Measurements from ENCODE around the gene SKAP1.
"Not testable (repeated sequence)": the region's sequence is repeated elsewhere in the genome, so short reads cannot be mapped to it uniquely, and the experiment has no call there.

Gene SKAP1

DNA sequence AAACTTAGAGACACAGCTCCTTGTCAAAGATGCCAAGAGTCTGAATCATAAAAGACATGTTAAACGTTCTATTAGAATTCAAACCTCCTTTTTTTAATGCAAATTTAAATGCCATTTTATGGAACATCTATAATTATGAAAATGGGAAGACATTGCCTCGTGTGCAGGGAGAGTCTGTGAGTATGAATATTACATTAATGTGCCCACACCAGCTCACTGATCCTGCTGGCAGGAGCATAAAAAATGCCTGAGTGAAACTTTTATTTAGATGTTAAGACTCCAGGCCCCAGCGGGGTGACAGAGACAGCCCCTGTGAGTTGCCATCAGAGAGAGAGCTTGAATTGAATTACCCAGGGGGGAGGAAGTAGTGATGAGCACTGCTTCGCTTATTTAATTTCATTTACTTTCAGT, 237.7 kb downstream of the SKAP1 start:
- TF ChIP-seq, protein P1, sequence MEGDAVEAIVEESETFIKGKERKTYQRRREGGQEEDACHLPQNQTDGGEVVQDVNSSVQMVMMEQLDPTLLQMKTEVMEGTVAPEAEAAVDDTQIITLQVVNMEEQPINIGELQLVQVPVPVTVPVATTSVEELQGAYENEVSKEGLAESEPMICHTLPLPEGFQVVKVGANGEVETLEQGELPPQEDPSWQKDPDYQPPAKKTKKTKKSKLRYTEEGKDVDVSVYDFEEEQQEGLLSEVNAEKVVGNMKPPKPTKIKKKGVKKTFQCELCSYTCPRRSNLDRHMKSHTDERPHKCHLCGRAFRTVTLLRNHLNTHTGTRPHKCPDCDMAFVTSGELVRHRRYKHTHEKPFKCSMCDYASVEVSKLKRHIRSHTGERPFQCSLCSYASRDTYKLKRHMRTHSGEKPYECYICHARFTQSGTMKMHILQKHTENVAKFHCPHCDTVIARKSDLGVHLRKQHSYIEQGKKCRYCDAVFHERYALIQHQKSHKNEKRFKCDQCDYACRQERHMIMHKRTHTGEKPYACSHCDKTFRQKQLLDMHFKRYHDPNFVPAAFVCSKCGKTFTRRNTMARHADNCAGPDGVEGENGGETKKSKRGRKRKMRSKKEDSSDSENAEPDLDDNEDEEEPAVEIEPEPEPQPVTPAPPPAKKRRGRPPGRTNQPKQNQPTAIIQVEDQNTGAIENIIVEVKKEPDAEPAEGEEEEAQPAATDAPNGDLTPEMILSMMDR (IDR thresholded peaks at IDR 0.05): no peak
- no peak for TF ChIP-seq ZFX (IDR thresholded peaks at IDR 0.05; ENCODE audit: borderline replicate concordance)
- no peak overlapping the region for H3K27ac ChIP-seq

DNA sequence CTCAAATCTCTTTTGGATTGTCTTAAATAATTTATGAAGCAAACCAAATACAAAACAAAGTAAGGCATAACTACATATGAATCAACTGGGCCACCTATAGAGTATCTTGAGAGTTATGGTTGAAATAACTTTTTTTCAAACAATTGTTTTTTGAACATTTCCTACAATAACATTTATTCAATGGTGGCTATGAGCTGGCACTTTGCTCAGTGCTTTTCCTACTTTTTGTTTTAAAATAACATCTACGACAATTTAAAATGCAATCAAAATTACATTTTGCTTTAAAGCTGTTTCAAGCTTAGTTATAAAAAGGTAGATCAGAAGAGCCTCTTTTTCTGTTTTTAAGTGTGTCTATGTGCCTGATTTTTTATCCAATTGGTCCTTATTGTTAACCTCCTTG, 238.7 kb downstream of the SKAP1 start:
- H3K27ac ChIP-seq: no peak overlapping the region
- TF ChIP-seq ZFX (IDR thresholded peaks at IDR 0.05; ENCODE audit: borderline replicate concordance): no peak
- TF ChIP-seq, protein P1 (IDR thresholded peaks at IDR 0.05): no peak

DNA sequence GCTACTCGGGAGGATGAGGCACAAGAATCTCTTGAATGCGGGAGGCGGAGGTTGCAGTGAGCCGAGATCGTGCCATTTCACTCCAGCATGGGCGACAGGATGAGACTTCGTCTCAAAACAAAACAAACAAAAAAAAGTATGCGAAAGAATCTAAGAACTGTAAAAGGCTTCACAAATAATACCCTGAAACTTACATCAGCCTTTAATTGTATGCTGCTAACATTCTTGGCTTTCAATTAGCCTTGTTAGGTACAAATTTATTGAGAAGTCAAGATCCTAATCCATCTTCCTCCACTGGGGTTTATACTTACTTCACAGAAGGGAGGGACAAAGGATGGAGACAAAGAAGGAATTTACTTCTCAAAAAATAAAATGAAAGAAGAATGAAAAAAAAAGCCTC, 239.1 kb downstream of the SKAP1 start:
- H3K27ac ChIP-seq: no peak overlapping the region

DNA sequence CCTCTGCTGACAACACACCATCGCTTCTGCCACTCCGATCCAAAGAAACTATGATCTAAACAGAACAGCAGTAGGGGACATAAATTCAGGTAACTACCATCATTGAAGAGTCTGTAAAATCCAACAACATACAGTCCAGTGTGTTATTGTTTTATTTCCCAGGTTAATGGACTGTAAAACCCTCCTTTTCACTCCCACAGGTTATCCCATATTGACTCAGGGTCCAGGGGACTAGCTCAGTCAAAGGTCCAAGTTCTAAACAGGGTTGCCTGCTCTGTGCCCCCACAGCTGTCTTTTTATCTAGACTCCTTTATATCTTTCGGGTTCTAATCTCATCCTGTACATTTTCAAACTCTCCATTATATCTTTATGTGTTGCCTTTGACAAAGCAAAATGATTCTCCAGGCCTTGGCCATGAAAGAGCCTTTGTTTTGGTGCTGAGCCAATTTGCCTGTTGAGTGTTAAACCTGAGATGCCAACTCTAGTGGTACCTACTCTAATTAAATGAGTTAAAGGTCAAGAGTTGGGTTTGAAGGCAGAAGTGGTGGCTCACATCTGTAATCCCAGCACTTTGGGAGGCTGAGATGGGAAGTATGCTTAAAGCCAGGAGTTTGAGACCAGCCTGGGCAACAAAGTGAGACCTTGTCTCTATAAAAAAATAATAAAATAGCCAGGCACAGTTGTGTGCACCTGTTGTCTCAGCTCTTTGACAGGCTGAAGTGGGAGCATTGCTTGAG, 242.0 kb downstream of the SKAP1 start:
- H3K27ac ChIP-seq: no peak overlapping the region
- TF ChIP-seq, protein P1 (IDR thresholded peaks at IDR 0.05): no peak
- TF ChIP-seq ZFX (IDR thresholded peaks at IDR 0.05; ENCODE audit: borderline replicate concordance): no peak

More for the DNA sequence above, 239.1 kb downstream of the SKAP1 start:
- no peak for TF ChIP-seq ZFX (IDR thresholded peaks at IDR 0.05; ENCODE audit: borderline replicate concordance)
- TF ChIP-seq, protein P1 (IDR thresholded peaks at IDR 0.05): no peak

DNA sequence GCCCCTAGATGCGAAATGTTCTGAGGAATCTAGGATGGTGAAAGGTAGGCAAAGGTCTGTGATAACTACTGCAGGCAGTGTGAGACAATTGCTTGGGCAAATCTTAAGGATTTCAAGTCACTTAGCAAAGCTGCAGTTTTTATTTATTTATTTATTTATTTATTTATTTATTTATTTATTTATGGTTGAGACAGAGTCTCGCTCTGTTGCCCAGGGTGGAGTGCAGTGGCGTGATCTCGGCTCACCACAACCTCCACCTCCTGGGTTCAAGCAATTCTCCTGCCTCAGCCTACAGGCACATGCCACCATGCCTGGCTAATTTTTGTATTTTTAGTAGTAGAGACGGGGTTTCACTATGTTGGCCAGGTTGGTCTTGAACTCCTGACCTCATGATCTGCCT, 243.7 kb downstream of the SKAP1 start:
- not testable (repeated sequence) for H3K27ac ChIP-seq

DNA sequence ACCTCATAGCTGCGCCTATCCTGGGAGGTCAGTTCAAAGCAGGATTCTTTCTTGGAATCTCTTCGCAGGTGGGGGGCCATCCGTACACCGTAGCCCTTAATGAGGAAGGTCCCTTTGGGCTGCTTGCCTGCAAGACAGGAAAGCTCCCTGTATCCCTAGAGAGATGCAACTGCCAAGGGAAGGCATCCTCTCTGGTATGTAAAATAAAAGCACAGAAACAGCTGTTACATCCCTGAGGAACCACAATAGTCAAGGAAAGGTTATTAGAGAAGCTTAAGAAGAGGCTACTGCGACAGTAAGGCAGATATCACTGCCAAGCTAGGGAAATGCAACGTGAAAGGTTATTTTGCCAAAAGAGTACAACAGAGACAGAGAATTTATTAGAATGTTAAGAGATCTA, 245.3 kb downstream of the SKAP1 start:
- no peak overlapping the region for H3K27ac ChIP-seq
- TF ChIP-seq, protein P1 (IDR thresholded peaks at IDR 0.05): no peak
- TF ChIP-seq ZFX (IDR thresholded peaks at IDR 0.05; ENCODE audit: borderline replicate concordance): no peak

DNA sequence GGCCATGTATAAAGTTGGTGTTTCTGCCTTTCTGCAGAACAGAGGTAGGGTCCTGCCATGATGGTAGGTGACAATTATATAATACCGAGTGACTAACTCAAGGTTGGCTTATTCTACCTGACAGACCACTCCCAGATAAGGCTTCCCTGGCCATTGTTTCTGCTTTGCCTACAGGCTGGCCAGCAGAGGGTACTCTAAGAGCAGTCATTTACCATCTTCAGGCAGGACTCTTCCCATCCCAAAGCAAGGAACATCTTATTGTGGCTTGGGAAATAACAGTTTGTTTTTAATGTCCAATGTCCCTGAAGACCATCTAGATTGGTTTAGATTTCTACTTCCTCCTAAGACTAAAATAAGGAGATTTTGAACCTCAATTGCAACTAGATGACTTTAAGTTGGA, 248.4 kb downstream of the SKAP1 start:
- no peak for TF ChIP-seq ZFX (IDR thresholded peaks at IDR 0.05; ENCODE audit: borderline replicate concordance)
- TF ChIP-seq, protein P1 (IDR thresholded peaks at IDR 0.05): peak; percentile 48
- H3K27ac ChIP-seq: no peak overlapping the region
